Measurements from ENCODE around the gene LINC00305.

The LINC00305 gene

DNA sequence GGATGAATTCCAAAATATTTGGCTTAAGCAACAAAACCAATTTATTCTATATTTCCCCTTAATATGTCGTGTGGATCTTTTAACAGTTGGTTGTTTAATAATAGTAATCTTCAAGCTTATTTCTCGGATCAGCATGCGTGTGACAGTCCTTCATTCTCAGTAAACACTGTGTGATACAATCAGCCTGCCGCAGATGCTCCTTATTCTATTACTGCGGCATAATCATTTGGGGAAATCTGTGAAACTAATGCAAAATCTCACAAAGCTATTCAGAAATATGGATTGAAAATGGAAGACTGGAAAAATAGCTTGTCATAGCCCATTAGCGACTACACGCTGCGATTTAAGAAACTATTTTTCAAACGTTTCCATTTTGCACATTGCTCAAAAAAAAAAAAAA lies 36.9 kb downstream of the LINC00305 start:
- no peak for DNase-seq

DNA sequence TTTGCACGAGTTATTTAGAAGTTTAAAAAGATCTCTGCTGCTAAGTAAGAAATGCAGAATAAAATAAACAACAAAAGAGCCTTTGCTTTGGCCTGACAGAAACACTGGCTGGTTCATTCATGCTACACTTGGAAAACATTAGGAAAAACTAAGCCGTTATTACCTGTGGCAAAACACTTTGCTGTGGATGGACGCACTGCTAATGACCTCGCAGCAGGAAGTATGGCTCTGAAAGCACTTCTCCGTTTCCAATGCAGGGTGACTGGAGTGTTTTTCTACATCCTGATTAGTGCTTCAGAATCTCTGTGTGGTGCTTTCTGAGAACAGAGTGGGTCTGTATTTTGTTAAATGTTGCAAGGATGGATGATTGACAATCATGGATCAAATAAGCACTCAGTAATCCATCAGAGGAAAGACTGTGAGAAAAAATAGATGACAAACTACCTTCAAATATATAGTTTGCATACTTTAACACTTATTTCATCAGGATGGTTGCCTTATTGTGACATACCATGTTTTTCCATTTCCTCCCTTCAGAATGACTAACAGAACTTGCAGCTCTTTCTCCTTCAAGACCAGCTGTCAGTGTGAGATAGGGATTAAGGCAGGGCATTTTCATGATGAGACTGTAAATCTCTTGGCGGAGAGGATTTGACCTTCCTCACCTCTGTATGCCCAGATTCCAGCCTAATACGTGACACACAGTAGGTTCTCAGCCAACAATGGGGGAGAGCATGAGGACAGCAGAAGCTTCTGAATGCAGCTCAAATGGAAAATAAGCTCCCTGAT lies 38.0 kb downstream of the LINC00305 start:
- DNase-seq: no peak

DNA sequence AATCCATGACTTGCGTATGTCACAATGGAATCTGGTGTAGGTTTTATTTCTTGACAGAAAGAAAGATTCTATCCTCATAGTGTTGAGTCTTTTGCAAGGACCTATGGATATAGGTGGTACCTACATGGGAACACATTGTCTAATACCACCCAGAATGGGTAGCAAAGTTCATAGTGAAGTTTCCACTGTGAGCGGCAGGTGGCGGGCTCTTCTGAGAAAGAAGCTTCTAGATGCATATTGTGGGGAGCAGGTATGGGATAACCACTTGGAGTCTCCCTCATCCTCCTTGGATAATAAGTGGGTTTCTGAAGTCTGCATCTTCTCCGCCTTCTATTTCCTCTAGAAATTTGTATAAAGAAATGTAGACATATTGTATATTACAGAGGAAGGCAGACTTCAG lies 44.9 kb downstream of the LINC00305 start:
- no peak for DNase-seq

DNA sequence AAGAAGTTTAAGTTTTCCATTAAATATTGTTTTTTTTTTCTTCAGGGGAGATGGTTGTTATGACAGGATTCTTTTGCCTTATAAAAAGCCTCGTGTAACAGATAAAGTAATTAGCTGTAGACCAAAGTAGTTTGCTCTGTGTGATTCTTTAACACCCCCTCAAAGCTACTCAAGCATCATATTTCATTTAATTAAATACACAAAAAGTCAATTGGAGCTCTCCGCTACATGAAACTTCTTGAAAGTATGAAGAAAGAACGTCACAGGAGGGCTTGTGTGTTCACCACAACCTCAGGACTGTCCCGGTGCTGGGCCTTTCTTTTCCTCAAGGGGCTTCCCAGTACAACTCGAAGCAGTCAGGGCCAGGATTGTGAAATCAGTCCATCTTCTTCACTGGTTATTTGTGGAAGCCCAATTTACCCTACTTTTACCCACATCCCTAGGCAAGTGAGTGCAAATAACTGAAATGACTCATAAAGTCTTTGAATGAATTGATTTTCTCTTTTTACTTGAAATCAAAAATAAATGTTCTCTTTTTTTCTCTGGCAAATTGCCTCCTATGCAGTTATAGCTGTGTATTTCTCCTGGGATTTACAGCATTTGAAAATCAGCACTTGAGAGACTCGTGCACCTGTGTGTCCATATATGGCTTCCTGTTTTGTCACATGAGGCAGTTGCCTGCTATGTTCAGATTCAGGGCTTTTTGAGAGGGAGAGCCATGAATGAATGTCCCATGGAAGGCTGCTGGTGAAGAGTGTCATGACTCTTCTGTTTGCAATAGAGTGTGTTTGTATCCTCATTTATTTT lies 48.6 kb downstream of the LINC00305 start:
- DNase-seq: no peak

DNA sequence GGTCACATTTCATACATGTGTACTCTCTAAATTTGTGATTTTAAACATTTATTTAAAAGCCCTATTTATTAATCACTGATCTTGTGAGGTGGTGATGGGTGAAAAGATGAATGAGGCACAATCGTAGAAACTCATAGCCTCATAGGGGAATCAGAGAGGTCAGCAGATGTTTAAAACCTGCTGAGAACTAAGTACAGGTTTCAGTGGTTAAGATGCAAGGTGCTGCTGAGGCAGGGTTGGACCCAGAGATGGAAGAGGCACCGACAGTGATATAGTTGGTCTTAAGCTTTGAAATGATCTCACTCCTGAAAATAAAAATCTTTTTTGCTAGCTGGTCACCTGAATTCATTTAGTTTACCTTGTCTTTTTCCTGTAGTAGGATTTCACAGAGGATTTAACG lies 49.6 kb downstream of the LINC00305 start:
- no peak for DNase-seq

DNA sequence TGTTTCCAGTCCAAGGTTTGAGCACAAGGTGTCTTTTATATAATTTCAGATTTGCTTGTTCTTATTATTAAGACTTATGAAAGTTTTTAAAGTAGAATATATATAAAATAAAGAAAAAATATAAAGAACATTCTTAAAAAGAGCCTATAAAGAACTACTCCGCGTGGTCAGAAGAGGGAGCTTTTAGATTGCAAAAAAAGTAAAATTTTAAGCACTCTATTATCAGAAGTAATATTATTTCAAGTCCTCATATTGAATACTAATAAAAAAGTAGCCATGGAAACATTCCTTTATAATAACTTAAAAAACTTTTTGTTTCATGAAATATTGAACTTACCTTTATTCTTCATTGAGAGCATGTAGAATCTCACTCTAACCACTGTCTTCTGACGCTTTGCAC lies 51.4 kb downstream of the LINC00305 start:
- no peak for DNase-seq

DNA sequence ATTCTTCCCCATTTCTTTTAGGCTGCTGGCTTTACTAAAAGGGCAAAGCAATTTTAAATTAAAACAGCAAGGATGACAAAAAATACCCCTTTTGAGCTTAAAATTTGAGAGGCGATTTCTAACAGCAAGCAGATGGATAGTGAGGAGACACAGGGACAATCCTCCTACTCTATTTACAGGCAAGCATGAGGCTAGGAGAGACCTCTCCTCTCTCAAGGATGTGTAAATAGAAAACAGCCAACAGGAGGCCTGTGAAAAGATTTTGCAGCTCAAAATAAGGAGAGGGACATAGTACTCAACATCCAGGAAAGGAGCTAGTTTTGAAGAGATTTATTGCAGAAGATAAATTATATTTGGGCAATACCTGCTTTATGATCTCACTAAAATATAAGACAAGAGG lies 53.8 kb downstream of the LINC00305 start:
- no peak for DNase-seq

DNA sequence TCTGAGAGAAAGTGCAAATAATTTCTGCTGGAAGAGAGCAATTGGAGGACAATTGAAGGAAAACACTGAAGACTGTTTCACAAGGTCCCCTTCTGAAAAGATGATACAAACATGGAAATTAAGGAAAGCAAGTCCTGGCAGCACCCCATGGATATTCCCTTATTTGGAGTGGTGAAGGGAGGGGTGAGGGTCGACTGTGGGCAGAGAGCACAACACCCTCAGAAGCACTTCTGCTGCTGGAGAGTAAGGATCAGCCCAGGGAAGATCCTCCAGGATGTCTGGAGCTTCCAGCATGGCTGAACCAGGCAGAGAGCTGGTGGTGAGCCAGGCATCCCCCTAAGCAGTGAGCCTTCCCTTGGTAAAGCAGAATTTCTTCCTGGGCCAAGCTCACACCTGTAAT lies 54.7 kb downstream of the LINC00305 start:
- no peak for DNase-seq

DNA sequence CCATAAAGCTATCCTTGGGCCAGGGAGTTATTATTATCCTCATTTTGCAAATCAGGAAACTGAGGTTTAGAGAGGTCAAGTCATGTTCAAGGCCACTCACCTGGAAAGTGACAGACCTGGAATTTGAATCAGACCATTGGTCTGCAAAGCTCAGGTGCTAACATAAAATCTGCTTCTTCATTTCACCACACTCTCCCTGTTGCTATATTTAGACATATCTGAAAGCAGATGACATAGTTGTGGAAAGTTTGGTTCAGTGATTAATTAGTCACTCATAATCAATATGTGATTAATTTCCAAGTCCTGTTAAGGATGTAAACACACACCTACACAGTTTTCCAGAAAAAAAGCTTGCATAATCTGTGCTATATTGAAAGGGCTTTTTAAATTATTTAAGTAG lies 57.4 kb downstream of the LINC00305 start:
- DNase-seq: no peak

DNA sequence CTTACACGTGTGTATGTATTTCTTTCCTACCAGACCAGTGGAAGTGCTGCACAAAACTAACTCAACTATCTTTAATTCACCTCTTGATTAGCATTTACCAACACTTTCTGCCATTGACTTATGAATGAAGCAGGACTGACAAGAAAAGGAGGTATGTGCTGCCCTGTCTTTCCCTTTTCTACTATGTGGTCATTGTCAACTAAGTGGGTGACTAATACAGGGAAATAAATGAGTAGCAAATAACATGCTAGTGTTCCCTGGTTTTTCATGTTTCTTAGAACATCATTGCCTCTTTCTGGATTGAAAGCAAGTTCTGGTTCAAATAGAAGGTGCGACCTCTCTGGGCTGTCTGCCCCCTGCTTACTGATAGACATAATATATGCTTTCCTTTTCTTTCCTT lies 58.0 kb downstream of the LINC00305 start:
- no peak for DNase-seq

DNA sequence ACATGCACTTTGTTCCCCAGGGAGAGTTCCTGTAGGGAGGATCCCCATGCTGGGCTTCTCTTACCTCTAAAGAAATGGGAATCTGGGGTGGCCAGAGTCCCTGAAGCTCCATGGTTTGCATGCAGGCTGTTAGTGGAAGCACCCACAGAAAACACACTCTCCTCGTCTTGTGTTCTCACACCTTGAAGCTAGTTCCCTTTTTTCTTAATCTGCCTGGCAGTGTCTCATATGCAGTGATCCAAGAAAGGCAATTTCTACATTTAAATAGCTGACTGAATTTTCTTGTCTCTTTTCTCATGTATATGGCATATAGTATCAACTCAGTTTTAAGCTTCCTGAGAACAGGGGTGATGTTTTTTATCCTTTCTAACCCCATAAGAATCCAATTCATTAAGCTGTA lies 65.0 kb downstream of the LINC00305 start:
- DNase-seq: no peak

DNA sequence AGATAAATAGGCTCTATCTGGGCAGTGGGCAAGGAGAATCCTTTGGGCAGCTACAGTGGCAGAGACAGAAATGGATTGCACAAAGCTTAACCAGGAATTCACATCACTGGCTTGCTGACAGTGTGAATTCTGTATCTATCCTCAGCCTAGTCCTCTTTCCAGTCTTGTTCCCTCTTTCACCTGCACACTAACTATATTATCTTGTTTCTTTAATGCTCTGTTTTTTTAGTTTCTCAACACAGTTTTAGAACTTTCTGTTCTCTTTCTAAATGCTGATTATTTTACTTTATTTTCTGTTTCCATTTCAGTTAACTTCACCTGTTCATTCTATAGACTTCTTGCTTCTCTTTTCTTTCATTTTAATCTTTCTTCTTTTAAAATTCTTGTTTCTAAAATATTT lies 66.4 kb downstream of the LINC00305 start:
- DNase-seq: no peak

DNA sequence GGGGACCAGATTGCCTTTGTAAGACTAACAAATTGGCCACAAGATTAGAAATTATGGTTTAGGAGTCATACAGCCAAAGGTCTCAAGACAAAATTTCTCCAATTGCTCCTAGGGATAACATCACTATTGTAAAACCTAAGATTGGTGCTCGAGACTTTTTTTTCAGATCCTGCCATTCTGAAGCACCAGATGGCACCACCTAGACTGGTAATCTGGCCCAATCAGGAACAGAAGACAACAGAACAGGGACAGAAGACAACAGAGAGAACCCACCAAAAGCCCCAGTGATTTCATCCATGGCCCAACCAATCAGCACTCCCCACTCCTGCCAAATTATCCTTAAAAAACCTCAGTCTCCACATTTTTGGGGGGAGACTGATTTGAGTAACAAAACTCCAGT lies 66.8 kb downstream of the LINC00305 start:
- no peak for DNase-seq

DNA sequence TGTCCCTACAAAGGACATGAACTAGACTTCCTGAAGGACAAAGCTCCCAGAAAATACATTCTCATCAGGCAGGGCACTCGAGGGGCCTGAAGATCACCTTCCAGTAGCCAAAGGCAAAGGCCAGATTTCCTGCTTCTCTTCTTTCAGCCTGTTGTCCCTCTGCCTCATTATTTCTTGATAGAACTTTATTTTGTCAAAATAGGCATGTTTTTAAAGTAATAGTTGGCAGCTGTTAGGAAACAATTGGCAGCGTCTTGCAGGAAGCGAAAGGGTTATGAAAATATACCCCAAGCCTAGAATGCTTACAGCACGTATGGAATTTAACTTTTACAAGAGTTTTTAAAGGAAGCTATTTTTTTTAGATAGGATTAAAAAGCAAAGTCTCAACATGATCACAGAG lies 74.9 kb downstream of the LINC00305 start:
- DNase-seq: no peak

DNA sequence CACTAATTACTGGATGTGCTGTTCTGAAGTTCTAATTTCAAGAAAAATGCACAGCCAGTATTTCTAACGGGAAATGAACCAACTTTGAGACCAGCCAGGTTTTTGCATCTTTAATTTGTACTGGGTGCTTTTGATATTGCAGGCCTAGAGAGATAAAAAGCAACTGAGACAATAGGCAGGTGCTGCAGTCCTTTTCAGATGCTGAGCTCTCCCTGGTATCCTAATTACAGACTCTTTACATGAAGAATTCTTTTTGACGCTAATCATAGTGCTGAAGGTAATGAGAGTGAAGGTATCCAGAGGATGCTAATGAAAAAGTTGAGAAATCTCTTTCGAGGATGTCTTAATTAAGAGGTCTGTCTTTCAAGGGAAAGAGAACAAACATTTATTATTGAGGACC lies 93.9 kb downstream of the LINC00305 start:
- no peak for DNase-seq

DNA sequence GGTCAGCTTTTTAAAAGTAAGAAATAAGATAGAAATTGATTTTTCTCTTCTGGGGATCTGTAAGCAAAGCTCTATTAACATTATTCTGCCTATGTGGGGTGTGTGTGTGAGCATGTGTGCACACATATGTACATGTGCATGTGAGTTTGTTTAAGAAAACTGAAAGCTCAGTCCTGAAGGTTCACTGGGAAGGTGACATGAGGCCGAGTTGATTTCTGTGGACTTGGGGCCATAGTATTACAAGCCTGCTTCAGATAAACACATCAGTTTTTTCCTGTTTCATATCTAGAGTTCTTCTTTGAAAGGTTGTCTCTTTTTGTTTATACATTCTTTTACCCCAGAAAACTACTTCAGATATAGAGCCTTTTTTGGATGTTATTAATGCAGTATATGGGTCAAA lies 95.6 kb downstream of the LINC00305 start:
- DNase-seq: no peak

DNA sequence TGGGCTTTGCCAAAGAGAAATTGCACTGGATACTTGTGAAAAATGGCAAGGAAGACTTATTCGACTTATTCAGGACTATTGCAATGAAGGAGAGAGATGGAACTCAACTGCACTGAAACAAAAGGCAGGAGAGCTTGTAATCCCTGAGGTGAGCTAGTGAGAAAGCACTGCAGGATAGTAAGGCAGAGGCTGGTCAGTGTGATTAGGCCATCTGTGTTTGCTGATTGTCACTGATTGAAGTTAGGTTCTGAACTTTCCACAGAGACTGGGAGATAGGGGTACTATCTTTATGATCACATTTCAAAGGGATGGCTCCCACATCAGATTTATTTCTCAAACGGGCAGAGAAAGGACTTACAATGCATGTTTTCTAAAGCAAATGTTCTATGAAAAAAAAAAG lies 96.1 kb downstream of the LINC00305 start:
- no peak for DNase-seq

DNA sequence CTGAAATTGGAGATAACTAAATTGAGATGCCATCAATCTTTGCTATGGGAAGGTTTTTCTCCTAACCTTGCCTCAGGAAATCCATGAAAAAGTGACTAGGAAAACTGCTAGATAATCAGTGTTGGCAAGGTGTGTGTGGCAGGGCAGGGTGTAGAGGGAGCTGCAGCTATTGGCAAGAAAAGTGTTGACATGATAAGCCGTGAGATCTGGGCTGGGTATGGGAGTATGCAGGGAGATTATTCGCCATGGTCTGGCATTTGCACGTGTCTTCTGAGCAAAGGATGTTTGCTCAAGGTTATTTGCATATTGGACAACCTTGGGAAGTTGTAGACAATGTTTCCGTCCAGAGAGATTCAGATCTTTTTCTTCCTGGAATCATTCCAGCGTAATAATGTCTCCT lies 104.3 kb downstream of the LINC00305 start:
- no peak for DNase-seq

DNA sequence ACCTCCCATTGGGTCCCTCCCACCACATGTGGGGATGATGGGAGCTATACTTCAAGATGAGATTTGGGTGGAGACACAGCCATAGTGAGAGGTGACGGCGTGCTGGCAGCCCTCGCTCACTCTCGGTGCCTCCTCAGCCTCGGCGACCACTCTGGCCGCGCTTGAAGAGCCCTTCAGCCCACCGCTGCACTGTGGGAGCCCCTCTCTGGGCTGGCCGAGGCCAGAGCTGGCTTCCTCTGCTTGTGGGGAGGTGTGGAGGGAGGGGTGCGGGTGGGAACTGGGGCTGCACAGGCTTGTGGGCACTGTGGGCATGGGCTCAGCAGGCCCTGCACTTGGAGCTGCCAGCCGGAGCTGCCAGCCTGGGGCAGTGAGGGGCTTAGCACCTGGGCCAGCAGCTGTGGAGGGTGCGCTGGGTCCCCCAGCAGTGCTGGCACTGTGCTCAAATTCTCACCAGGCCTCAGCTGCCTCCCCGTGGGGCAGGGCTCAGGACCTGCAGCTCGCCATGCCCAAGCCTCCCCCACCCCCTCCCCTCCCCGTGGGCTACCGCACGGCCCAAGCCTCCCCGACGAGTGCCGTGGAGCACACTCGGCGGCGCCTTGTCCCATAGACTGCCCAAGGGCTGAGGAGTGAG lies 106.0 kb downstream of the LINC00305 start:
- DNase-seq: no peak

DNA sequence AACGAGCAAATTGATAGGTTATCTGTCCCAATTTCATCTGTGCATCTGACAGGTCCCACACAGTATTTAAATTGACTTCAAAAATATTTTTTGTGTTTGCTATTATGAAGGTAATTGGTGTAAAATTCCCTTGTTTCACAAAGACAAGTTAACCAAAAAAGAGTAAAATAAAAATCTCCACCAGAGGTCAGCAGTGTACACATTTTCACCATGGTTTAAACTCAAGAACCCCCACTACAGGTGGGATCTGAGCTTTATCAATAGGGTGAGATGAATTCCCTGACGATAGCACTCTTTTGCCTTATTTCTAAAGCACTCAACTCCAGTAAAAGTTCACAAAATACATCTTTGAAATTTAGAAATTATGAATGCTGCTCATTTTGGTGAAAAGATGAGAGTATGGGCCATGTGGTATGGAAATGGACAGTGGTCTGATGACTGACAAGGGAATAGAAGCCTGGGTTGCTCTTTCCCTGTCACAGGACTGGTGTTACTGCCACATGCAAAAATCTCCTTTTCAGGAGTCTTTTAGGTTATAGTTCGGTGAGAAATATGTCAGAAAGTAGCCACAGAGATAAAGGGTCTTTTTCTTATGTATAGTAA lies 111.0 kb downstream of the LINC00305 start:
- DNase-seq: peak in 1 of 2 donors; percentile 19

DNA sequence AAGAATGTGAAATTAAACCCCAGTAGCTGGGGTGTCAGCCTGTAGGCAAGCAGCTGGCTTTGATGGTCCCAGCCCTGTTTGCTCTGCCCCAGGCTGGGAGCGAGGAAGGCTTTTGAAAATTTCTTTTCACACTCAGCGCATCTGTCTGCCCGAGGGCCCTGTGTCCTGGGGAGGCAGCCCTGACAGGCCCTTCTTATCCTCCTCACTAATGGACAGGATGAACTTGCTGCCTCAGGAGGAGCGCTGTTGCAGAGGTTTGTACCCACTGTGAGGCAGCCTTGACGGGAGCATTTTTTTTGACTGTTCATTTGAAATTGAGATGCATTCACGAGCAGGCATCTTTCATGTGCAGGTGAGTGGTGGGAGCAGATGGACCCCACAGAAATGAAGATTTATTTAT lies 116.6 kb downstream of the LINC00305 start:
- no peak for DNase-seq

DNA sequence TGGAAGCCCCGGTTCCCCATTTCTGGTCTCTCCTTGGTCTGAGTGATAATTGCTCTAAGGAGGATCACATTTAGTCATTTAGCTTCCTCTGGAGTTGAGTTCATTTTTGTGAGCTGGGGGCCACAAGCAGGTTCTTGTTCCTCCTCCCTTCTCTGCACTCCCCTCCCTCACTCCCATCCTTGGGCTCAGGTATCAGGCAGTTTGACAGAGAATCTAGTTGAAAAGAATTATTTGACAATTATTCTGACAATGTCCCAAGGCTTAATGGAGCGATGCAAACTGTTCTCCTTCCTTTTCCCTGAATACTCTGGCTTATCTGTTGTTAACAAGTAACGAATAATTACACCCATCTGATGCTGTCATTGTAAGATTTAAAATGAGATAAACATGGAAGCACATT lies 117.5 kb downstream of the LINC00305 start:
- DNase-seq: no peak
